GM21423 (cell line): ENCODE data around the gene RSAD2.

Experiments used
- ATAC-seq: cut with Tn5 transposase; IDR thresholded peaks from one replicate; pipeline ENCODE4 v1.9.1; 2021; ENCODE audit warnings: mild to moderate bottlenecking, moderate library complexity; ENCODE audit not compliant: unreplicated experiment

The RSAD2 gene

GRCh38 chr2:6863792-6864191 is 13.8 kb upstream of the RSAD2 start:
- ATAC-seq: no peak

DNA sequence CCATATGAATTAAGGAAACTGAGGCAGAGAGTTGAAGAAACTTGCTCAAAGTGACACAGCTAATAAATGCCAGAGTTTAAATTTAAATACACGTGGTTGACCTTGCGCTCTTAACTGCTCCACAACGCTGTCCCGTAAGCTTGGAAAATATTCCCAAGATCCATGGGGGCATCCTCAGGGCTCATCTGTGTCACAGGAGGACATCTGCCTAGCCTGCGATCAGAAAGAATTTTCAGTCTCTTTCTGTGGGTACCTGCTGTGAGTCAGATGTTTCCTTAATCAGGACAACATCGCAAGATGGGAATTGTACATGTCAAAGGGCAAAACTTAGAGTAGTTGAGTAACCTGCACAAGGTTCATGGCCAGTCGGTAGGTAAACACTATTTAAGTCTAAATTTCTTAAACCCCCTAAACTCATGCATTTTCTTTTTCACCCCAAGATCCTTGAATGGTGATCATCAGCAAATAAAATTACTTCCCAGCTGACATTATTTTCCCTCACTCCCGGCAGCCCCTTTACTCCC is 13.3 kb upstream of the RSAD2 start:
- no peak for ATAC-seq

GRCh38 chr2:6864923-6865345 is 12.6 kb upstream of the RSAD2 start:
- peak; percentile 17 for ATAC-seq

DNA sequence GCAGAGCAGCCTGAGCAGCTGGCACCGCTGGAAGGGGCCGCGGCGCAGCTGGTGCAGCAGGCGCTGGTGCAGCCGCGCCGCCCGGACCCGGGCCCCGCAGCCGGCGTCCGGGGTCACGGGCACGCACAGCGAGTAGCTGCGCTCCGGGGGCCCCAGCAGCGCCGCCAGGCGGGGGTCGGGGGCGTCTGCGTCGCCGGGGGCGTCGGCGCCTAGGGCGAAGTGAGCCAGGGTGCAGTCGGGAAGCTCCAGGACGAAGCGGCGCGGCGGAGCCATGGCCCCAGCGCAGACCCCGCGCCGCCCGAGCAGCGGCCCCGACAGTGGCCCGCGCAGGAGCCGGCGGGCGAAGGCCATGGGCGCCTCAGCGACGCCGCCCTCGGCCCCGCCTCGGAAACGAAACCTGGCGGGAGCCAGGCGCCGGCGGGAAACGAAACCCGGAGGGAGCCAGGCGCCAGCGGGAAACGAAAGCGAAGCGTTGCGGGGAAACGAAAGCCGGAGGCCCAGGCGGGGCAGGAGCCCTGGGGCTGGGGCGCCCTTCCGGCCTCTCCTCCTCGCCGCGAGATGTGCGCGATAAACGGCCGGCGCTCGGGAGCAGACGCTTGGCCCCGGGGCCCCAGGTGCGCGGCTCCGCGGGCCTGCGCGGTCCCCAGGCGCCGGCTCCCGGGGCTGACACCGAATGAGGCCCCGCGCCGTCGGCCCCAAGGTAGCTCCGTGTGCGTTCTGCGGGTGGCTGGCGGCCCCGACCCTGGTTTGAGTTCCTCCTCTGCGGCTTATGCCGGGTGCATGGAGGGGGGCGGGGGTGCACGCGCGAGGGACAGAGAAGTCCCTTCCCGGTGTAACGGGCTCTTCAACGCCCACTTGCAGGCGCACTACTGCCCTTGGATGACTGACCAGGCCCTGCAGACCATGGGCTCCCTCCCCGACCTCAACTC is 12.0 kb upstream of the RSAD2 start, which contains the start of gene CMPK2:
Gene CMPK2, minus strand, starts transcription at position 562 of the 929 bp plus-strand sequence. Its CDS starts 211 bp downstream, at position 351.
- ATAC-seq: peak; percentile 75

DNA sequence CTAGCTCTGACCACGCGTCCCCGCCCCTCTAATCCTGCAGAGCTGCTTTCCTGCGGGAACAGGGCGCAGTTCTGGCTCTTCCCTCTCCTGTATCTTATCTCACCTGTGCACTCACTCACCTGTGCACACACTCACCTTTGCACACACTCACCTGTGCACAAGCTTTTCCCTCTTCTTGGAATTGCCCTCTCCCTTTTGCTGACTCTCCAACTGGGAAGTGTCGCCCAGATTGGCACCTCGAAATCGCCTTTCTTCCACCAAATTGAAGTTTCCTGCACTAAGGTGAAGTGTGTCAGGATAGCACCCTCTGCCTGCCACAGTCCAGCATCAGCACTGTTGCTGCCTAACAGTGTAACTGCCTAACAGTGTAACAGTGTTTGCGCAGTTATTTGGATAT is 11.3 kb upstream of the RSAD2 start:
- ATAC-seq: peak; percentile 46

DNA sequence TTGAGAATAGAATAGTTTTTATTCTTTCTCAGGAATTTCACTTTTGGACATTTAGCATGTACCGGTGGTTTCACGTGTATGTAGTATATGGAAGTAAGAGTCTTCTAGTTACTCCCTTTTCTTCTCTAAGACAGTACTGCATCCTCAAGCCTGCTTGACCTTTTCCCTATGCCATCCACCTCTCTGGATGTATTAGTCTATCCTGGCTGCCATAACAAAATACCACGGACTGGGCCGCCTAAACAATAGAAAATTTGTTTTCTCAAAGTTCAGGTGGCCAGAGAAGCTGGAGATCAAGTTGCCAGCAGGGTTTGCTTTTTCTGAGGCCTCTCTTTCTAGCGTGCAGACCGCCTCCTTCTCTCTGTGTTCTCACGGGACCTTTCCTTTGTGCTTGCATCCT is 10.6 kb upstream of the RSAD2 start:
- ATAC-seq: no peak

DNA sequence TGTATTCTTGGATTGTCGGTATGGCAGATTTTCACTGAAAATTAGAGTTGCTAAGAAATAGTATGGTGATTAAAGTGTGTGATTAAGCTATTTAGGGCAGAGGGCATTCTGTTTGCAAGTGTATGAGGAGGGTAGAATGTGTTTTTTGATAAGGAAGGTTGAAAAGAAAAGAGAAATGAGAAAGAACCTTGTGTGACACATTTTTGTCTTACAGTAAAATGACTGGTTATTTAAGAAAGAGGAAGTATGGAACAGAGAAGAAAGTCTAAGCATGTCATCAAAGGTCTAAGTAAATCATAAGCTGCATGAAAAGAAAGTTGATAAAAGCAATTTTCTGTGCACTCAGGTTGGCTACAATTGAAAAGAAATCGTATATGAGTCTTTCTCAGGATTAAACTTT is 5.2 kb upstream of the RSAD2 start:
- no peak for ATAC-seq

GRCh38 chr2:6874032-6874431 is 3.5 kb upstream of the RSAD2 start:
- ATAC-seq: no peak

GRCh38 chr2:6876309-6876708 is 1.3 kb upstream of the RSAD2 start:
- ATAC-seq: no peak

- ATAC-seq: no peak
Observed at GRCh38 chr2:6878549-6878948, 972 bp downstream of the RSAD2 start.

DNA sequence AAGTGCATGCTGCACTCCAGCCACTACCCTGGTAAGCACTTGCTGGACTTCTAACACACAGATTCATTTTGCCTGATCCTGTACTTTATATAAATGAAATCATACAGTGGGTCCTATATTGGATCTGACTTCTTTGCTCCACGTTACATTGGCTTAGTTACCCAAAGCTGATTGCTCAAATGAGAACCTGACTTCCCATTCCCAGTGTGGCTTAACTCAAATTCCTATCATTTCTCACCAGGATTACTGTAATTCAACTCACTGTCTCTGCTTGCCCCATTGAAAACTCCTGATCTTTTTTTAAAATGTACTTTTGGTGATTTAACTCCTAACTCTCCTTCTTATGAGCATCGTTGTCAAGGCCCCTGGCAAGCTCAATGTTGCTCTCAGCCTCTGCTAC is 1.4 kb downstream of the RSAD2 start:
- ATAC-seq: no peak

GRCh38 chr2:6880200-6880733 is 2.7 kb downstream of the RSAD2 start:
- ATAC-seq: no peak

DNA sequence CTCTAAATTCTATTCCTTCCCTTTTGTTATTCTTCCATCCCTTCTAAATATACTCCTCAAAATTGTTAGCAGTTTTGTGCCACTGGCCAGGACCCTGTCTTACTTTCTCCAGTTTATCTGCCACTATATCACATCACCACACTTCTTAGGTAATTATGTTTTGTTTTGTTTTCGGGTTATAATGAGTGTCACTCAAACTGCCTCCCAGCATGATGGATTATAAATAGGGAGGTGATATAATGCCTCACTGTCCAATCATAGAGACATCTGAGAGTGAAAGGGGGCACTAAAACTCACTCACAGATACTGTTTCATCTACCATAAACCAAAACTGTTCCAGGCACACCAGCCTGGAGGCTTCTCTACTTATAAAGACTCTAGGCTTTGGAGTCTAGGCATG is 3.5 kb downstream of the RSAD2 start:
- no peak for ATAC-seq

DNA sequence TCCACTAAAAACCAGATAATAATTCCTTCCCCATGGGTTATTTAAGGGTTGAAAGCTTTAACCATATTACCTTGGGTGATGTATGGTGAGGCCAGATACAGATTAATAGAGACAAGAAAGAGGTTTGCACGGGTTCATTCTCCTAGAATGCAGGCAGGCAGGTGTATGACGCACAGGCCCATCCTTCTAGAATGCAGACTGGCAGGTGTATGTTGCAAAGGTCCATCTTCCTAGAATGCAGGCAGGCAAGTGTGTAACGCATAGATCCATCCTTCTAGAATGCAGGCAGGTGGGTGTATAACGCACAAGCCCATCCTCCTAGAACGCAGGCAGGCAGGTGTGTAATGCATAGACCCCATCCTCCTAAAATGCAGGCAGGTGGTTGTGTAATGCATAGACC is 3.9 kb downstream of the RSAD2 start:
- ATAC-seq: no peak

GRCh38 chr2:6883448-6884122 is 6.0 kb downstream of the RSAD2 start:
- no peak for ATAC-seq

GRCh38 chr2:6885551-6885950 is 8.0 kb downstream of the RSAD2 start:
- ATAC-seq: no peak

DNA sequence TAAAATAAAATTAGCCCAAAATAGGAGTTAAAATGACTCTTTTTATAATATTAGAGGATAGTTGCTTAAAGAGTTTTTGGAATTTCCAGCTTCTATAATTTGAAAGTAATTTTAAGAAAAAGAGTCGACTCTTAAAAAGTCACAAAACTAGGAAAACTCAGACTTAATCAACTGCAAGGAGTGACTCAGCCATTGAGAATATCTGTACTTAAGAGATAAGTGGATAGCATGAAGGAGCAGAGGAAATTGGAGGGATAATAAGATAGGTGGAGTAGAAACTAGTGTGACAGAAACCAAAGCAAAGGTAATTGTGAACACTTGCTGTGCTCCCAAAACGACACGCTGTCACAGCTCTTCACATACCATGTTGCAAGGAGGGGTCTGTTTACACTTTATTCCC is 8.4 kb downstream of the RSAD2 start:
- no peak for ATAC-seq

DNA sequence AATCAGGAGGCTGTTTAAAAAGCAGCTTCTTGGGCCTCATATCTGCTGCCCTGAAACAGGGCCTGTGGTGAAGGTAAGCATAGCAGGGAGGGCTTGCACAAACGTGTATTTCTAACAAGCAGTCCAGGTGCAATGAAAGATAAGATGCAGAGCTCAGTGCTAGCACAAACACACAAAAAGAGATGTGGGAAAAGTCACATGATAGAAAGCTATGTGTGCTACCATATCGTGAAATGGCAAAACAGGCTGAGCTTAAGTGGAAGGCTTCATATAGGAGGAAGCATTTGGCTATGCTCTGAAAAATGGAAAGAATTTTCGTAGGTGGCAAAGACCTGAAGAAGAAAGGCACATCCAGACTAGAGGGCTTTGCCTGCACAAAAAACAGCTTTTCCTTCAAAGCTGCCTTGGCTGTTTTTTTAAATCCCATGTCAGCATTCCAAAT is 10.2 kb downstream of the RSAD2 start:
- no peak for ATAC-seq

- no peak for ATAC-seq
Observed at GRCh38 chr2:6888724-6889123, 11.1 kb downstream of the RSAD2 start.

GRCh38 chr2:6893876-6894482 is 16.4 kb downstream of the RSAD2 start:
- ATAC-seq: no peak
